ENCODE results near the gene RAC2. TPM values are rescaled to one million over a fixed set of nuclear protein-coding genes. Genes with fewer than 3 reads are reported as not detected.

RAC2 gene
- total RNA-seq, 4 donors from 2014 or later, result 1.9 to 3.9 (median 3.0) TPM

GRCh38 chr22:37218771-37219411 is 25.2 kb downstream of the RAC2 start:
- H3K27me3 ChIP-seq, result peaks cover 11% of the 10 kb centered on the region
- 62% methylated on average over 7 of the region's 7 CpGs for WGBS
- no peaks in the 10 kb centered on the region for H3K36me3 ChIP-seq
- H3K27ac ChIP-seq, result no peak overlapping the region
- no peak for DNase-seq (ENCODE audit: low spot score in 2 of 2)
- no peaks in the 10 kb centered on the region for H3K4me1 ChIP-seq
- TF ChIP-seq POLR2AphosphoS5 (IDR thresholded peaks at IDR 0.05) (no peak), POLR2A (IDR thresholded peaks at IDR 0.05) (no peak), EP300 (IDR thresholded peaks at IDR 0.05) (no peak), CTCF (IDR thresholded peaks at IDR 0.05) (no peak)
- no peak overlapping the region for H3K4me3 ChIP-seq
- H3K9me3 ChIP-seq, result no peaks in the 10 kb centered on the region

- Histone ChIP-seq H3K4me3 (no peak overlapping the region), H3K27me3 (peaks cover 11% of the 10 kb centered on the region), H3K36me3 (no peaks in the 10 kb centered on the region), H3K27ac (no peak overlapping the region), H3K4me1 (no peaks in the 10 kb centered on the region), H3K9me3 (no peaks in the 10 kb centered on the region)
- 86% methylated on average over 6 of the region's 6 CpGs for WGBS
- no peak for DNase-seq (ENCODE audit: low spot score in 2 of 2)
- TF ChIP-seq POLR2AphosphoS5 (IDR thresholded peaks at IDR 0.05), result no peak
- TF ChIP-seq CTCF (IDR thresholded peaks at IDR 0.05), result no peak
- no peak for TF ChIP-seq POLR2A (IDR thresholded peaks at IDR 0.05)
- TF ChIP-seq EP300 (IDR thresholded peaks at IDR 0.05), result no peak
Measured at GRCh38 chr22:37218399-37218770, 25.7 kb downstream of the RAC2 start.

- no peak for DNase-seq (ENCODE audit: low spot score in 2 of 2)
- Histone ChIP-seq H3K4me1 (peaks cover 4% of the 10 kb centered on the region), H3K27ac (no peak overlapping the region), H3K36me3 (no peaks in the 10 kb centered on the region), H3K4me3 (no peak overlapping the region), H3K27me3 (peaks cover 27% of the 10 kb centered on the region), H3K9me3 (no peaks in the 10 kb centered on the region)
- WGBS, result 89% methylated on average over 9 of the region's 9 CpGs
- TF ChIP-seq CTCF (IDR thresholded peaks at IDR 0.05) (no peak), POLR2A (IDR thresholded peaks at IDR 0.05) (no peak), EP300 (IDR thresholded peaks at IDR 0.05) (no peak), POLR2AphosphoS5 (IDR thresholded peaks at IDR 0.05) (no peak)
Measured at GRCh38 chr22:37215890-37216289, 28.2 kb downstream of the RAC2 start.

- no peak for TF ChIP-seq CTCF (IDR thresholded peaks at IDR 0.05)
- TF ChIP-seq EP300 (IDR thresholded peaks at IDR 0.05), result no peak
- TF ChIP-seq POLR2AphosphoS5 (IDR thresholded peaks at IDR 0.05), result no peak
- TF ChIP-seq POLR2A (IDR thresholded peaks at IDR 0.05), result no peak
- Histone ChIP-seq H3K36me3 (no peaks in the 10 kb centered on the region), H3K9me3 (no peaks in the 10 kb centered on the region), H3K27me3 (peaks cover 32% of the 10 kb centered on the region), H3K27ac (no peak overlapping the region), H3K4me3 (no peak overlapping the region), H3K4me1 (peaks cover 4% of the 10 kb centered on the region)
- 78% methylated on average over 13 of the region's 13 CpGs for WGBS
- DNase-seq (ENCODE audit: low spot score in 2 of 2), result no peak
Measured at GRCh38 chr22:37214731-37215030, 29.4 kb downstream of the RAC2 start.

- Histone ChIP-seq H3K27ac (no peak overlapping the region), H3K36me3 (no peaks in the 10 kb centered on the region), H3K4me3 (no peak overlapping the region), H3K9me3 (no peaks in the 10 kb centered on the region), H3K27me3 (peaks cover 32% of the 10 kb centered on the region), H3K4me1 (peaks cover 4% of the 10 kb centered on the region)
- DNase-seq (ENCODE audit: low spot score in 2 of 2), result peak in 1 of 2 donors; percentile 24
- no peak for TF ChIP-seq POLR2A (IDR thresholded peaks at IDR 0.05)
- no peak for TF ChIP-seq EP300 (IDR thresholded peaks at IDR 0.05)
- TF ChIP-seq POLR2AphosphoS5 (IDR thresholded peaks at IDR 0.05), result no peak
- TF ChIP-seq CTCF (IDR thresholded peaks at IDR 0.05), result no peak
- WGBS, result 85% methylated on average over 13 of the region's 13 CpGs
Measured at GRCh38 chr22:37213941-37214730, 29.9 kb downstream of the RAC2 start.
